OCI-LY1 (cell line): ENCODE measurements around the gene TMEM184A.

Source experiments
- EZH2 ChIP-seq: fragments of 200-600 bp; sonication (generic), shearing (Covaris generic); IDR thresholded peaks from 2 replicates; pipeline ENCODE4 v1.8.0; 2017; ENCODE audit warnings: borderline replicate concordance, mixed run types, mild to moderate bottlenecking, antibody characterized with exemption, low read length, moderate library complexity, mixed read lengths
- TF ChIP-seq, protein P1 (sequence below): fragments of 200-600 bp; sonication (generic), shearing (Covaris generic); IDR thresholded peaks from 2 replicates; pipeline ENCODE4 v1.5.1; 2017; ENCODE audit warnings: mild to moderate bottlenecking, antibody characterized with exemption, low read length, moderate library complexity, mixed read lengths

DNA sequence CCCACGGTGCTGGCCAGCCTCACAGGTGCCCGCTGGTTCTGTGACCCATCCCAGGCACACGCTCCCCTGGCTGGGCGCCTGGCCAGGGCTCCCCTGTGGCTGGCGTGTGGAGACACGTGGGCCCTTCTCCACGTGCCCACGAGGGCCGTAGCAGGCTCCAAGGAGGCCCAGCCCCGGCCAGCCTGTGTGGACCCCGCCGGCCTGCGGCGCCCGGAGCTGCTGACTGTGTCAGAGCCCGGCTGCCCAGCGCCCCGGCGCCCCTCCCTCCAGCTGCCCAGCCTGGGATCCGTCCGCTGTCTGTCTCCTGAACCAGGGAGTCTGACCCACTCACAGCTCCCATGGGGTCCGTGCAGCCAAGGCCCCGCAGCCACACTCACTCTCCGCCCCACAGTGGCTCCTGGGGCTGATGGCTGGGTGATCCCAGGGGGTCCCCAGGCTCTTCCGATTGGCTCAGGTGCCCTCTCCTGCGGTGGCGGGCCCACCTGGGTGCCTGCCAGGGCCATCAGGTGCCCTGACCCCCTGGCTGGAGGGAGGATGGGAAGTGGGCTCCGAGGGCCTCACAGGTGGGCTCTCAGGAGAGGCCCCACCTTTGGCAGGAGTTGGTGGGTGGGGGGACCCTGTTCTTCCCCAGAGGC is 9.6 kb downstream of the TMEM184A start:
- TF ChIP-seq, protein P1, sequence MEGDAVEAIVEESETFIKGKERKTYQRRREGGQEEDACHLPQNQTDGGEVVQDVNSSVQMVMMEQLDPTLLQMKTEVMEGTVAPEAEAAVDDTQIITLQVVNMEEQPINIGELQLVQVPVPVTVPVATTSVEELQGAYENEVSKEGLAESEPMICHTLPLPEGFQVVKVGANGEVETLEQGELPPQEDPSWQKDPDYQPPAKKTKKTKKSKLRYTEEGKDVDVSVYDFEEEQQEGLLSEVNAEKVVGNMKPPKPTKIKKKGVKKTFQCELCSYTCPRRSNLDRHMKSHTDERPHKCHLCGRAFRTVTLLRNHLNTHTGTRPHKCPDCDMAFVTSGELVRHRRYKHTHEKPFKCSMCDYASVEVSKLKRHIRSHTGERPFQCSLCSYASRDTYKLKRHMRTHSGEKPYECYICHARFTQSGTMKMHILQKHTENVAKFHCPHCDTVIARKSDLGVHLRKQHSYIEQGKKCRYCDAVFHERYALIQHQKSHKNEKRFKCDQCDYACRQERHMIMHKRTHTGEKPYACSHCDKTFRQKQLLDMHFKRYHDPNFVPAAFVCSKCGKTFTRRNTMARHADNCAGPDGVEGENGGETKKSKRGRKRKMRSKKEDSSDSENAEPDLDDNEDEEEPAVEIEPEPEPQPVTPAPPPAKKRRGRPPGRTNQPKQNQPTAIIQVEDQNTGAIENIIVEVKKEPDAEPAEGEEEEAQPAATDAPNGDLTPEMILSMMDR = no peak
- TF ChIP-seq EZH2 = no peak
